GM18870 (cell line): ENCODE measurements around the gene STK39.

Experiments
- ATAC-seq: cut with Tn5 transposase; IDR thresholded peaks from one replicate; pipeline ENCODE4 v1.9.1; 2021; ENCODE audit warnings: moderate library complexity; ENCODE audit not compliant: unreplicated experiment

Gene STK39

GRCh38 chr2:167965907-167966761 is 281.3 kb downstream of the STK39 start:
- no peak for ATAC-seq

DNA sequence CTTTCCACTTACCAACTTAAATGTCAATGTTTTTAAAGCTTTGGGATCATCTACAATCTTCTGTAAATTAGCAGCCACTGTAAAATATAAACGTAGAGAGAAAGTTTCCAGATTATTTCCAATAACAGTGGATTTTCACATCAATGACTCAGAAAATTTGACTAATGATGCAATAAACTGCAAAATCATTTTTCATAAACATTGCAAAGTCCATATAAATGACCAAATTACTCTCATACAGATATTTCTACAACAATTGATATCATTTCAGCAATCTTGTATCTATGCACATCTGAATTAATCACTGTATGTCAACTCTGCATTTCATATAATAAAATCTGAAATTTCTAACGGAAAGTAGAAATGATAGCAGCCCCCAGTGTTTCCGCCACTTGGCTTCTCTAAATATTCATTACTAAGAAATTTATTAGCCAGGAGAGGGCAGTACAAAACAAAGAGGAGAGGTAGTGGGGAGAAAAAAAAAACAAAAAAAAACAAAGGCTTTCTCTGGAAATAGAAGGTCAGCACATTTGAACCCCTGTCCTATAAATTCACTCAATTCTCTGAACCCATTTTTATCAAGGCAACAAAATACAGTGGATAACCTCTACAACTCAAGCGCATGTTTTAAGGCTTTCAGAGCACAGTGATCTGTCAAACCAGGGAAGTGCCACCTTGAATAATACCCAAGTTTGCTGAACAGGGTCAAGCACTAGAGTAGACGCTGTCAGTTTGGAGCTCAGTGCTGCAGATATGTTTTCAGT is 282.6 kb downstream of the STK39 start:
- ATAC-seq, result no peak

GRCh38 chr2:167963899-167964649 is 283.3 kb downstream of the STK39 start:
- ATAC-seq, result no peak

- no peak for ATAC-seq
These were observed 284.8 kb downstream of the STK39 start for GRCh38 chr2:167962436-167963226.

- ATAC-seq, result no peak
These were observed 285.8 kb downstream of the STK39 start for GRCh38 chr2:167961536-167962048.

- no peak for ATAC-seq
These were observed 287.2 kb downstream of the STK39 start for GRCh38 chr2:167960089-167960747.

GRCh38 chr2:167957662-167958061 is 289.7 kb downstream of the STK39 start:
- ATAC-seq, result no peak

- no peak for ATAC-seq
These were observed 292.0 kb downstream of the STK39 start for GRCh38 chr2:167955264-167955906.

- ATAC-seq, result no peak
These were observed 292.9 kb downstream of the STK39 start for GRCh38 chr2:167954495-167954894.

DNA sequence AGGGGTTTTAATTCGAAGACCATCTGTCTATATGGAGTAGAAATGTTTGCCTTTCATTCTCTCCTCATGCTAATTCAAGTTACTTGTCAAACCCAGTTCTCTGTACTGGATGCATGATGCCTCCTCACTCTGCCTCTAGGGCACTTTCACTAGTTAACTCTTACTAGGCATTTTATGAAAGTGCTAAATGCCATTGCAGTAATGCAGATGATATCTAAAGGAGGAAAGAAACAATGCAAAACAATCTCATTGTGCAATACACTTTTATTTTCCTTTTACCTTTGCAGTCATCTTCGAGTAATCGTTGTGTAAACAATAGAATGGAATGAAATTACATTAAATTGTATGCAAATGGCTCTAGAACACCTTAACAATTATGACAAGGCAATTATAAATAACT is 293.6 kb downstream of the STK39 start:
- ATAC-seq, result no peak

GRCh38 chr2:167950571-167950970 is 296.8 kb downstream of the STK39 start:
- ATAC-seq, result no peak

- ATAC-seq, result no peak
These were observed 301.0 kb downstream of the STK39 start for GRCh38 chr2:167946441-167946841.

DNA sequence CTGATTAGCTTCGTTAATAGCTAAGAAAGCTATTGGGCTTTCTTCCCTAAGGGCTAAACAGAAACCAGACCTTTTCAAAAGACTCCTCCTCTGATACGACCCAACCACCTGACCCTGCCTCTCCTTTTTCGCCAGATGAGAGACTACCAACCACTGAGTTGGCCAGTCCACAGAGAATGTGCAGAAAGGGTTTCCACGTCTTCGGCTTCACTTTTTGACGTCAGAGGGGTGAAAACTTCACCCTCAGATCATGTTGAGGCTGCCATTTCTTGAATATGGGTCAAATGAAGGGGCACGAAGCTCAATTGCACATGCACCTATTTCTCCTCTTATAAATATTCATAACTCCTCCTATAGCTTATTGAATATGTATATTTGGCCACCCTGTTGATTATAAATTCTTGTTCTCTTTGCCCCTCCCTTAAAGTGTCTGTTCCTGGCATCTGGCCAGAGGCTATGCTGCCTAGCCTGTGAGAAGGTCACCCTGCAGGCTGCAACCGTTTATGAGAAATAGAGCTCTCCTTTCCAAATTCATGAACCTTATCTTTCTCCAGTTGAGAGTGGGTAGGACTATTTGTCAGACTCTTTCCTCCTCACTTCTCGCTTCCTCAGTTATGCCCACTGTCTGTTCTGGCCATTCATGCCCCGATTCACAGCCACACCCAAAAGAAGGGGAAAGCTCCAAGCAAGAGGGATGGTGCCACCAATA is 301.6 kb downstream of the STK39 start:
- ATAC-seq, result no peak

DNA sequence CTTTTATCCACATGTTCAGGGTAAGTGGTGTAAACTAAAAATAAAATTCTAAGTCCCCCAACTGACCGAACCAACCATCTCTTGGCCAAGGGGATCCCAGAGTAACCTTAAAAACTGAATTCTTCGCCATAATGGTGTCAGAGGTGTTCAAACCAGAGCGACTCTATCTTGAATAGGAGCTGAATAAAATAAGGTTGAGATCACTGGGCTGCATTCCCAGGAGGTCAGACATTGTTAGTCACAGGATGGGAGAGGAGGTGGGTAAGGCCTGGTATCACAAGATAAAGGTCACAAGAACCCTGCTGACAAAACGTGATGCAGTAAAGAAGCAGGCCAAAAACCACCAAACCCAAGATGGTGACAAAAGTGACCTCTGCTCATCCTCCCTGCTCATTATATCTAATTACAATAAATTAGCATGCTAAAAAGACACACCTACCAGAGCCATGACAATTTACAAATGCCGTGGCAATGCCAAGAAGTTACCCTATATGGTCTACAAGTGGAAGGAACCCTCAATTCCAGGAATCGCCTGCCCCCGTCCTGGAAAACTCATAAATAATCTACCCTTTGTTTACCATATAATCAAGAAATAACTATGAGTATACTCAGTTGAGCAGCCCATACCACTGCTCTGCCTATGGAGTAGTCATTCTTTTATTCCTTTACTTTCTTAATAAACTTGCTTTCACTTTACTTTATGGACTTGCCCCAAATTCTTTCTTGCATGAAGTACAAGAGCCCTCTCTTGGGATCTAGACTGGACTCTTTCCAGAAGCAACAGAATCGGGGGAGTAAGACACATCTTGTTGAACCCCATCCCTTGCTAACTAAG is 302.4 kb downstream of the STK39 start:
- ATAC-seq, result no peak

- ATAC-seq, result no peak
These were observed 303.5 kb downstream of the STK39 start for GRCh38 chr2:167943897-167944296.

DNA sequence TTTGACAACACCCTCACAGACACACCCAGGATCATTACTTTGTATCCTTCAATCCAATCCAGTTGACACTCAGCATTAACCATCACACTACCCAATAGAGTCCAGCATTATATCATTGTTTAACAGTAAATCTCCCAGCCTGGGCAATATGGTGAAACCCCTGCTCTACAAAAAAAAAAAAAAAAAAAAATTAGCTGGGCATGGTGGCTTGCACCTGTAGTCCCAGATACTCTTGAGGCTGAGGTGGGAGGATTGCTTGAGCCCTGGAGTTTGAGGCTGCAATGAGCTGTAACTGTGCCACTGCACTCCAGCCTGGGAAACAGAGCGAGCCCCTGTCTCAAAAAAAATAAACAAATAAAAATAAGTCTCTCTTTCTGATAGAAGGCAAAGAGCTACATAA is 304.0 kb downstream of the STK39 start:
- no peak for ATAC-seq

- ATAC-seq, result no peak
These were observed 304.9 kb downstream of the STK39 start for GRCh38 chr2:167942366-167943081.
